Tibial nerve (tissue), 4 donors: Measurements from ENCODE around the gene IKZF1. TPM values are rescaled to one million over a fixed set of nuclear protein-coding genes. Genes with fewer than 3 reads are reported as not detected.

ENCODE experiments used
- DNase-seq, 2 donors: peaks; one replicate each; pipeline ENCODE4 v3.0.0-alpha.2; 2019; ENCODE audit warnings: low spot score in 2 of 2
- H3K27ac ChIP-seq, 4 donors: fragments of 200-600 bp; sonication (generic) in 3 of 4; one replicate each; pipeline ENCODE4 v1.5.1; 2017 to 2019; ENCODE audit warnings: mild to moderate bottlenecking in 1 of 4
- H3K27me3 ChIP-seq, 2 donors: fragments of 200-600 bp; sonication (generic) in 1 of 2; one replicate each; pipeline versions ENCODE4 v1.5.1 to v1.6.0; 2017 to 2019
- H3K36me3 ChIP-seq, 3 donors: fragments of 200-600 bp; sonication (generic); one replicate each; pipeline ENCODE4 v1.5.1; 2018 to 2019
- H3K4me1 ChIP-seq, 4 donors: fragments of 200-600 bp; sonication (generic) in 3 of 4; one replicate each; pipeline ENCODE4 v1.5.1; 2017 to 2019
- H3K4me3 ChIP-seq, 4 donors: fragments of 200-600 bp; sonication (generic) in 3 of 4; one replicate each; pipeline ENCODE4 v1.5.1; 2017 to 2019; ENCODE audit warnings: mild to moderate bottlenecking in 1 of 4, moderate library complexity in 1 of 4
- H3K9me3 ChIP-seq, 4 donors: fragments of 200-600 bp; sonication (generic) in 3 of 4; one replicate each; pipeline ENCODE4 v1.5.1; 2017 to 2019
- CTCF ChIP-seq, 5 experiments: fragments of 200-600 bp in 3 of 5; fragments of 450-650 bp in 2 of 5; sonication (generic) in 3 of 5; IDR thresholded peaks; one replicate each; pipeline ENCODE4 v1.5.1; 2016 to 2019; ENCODE audit warnings: antibody characterized with exemption in 5 of 5, mild to moderate bottlenecking in 3 of 5, moderate library complexity in 2 of 5
- EP300 ChIP-seq, 2 donors: sonication (generic); formaldehyde crosslinking; IDR thresholded peaks; one replicate each; pipeline ENCODE4 v1.6.1; 2017; ENCODE audit warnings: antibody characterized with exemption in 2 of 2, mild to moderate bottlenecking in 1 of 2
- POLR2A ChIP-seq, 2 donors: fragments of 450-650 bp; IDR thresholded peaks; one replicate each; pipeline ENCODE4 v1.6.1; 2017; ENCODE audit warnings: antibody characterized with exemption in 2 of 2, mild to moderate bottlenecking in 2 of 2, moderate library complexity in 2 of 2
- WGBS, 2 donors: methylation state at CpG; one replicate each; pipeline ENCODE4 v1.1.5; 2018; 5-methylcytosine and 5-hydroxymethylcytosine counted together
- total RNA-seq, 4 donors: library from RNA; depleted of rRNA; stranded (reverse); fragments of >200 nt; gene quantifications; one replicate each; pipeline ENCODE4 v1.1.0, GENCODE V29; 2016

The IKZF1 gene
- total RNA-seq, 4 donors from 2014 or later: 9.6 to 32.1 (median 20.7) TPM

GRCh38 chr7:50303335-50304128, 984 bp upstream of the IKZF1 start:
- H3K9me3 ChIP-seq: no peaks in the 10 kb centered on the region
- H3K36me3 ChIP-seq: no peaks in the 10 kb centered on the region
- TF ChIP-seq CTCF (IDR thresholded peaks at IDR 0.05) (no peak), POLR2A (IDR thresholded peaks at IDR 0.05) (no peak), EP300 (IDR thresholded peaks at IDR 0.05) (no peak)
- peaks cover 0 to 11% (median 0%) of the 10 kb centered on the region in 4 donors for H3K4me1 ChIP-seq
- WGBS, 2 donors: 10 to 13% methylated on average over 41 to 72 of the region's 100 CpGs
- H3K4me3 ChIP-seq: peak overlapping the region in 3 of 4 donors; percentile 12 to 54 (median 53)
- peaks cover 0 to 33% of the 10 kb centered on the region in 2 donors for H3K27me3 ChIP-seq
- DNase-seq: no peak
- H3K27ac ChIP-seq: no peak overlapping the region

- DNase-seq: no peak
- Histone ChIP-seq H3K4me3 (peak overlapping the region in 3 of 4 donors; percentile 6 to 54 (median 53)), H3K27ac (peak overlapping the region in 3 of 4 donors; percentile 35 to 80 (median 43)), H3K4me1 (peaks cover 0 to 11% (median 0%) of the 10 kb centered on the region in 4 donors), H3K27me3 (peaks cover 0 to 38% of the 10 kb centered on the region in 2 donors), H3K36me3 (no peaks in the 10 kb centered on the region), H3K9me3 (no peaks in the 10 kb centered on the region)
- WGBS, 2 donors: 17 to 22% methylated on average over 20 of the region's 20 CpGs
- no peak for TF ChIP-seq CTCF (IDR thresholded peaks at IDR 0.05)
- no peak for TF ChIP-seq POLR2A (IDR thresholded peaks at IDR 0.05)
- TF ChIP-seq EP300 (IDR thresholded peaks at IDR 0.05): no peak
Observed at GRCh38 chr7:50304911-50305582, 531 bp downstream of the IKZF1 start.

GRCh38 chr7:50305583-50306493, 1.3 kb downstream of the IKZF1 start:
- peak overlapping the region in 3 of 4 donors; percentile 6 to 54 (median 53) for H3K4me3 ChIP-seq
- no peak for DNase-seq
- TF ChIP-seq EP300 (IDR thresholded peaks at IDR 0.05): no peak
- TF ChIP-seq POLR2A (IDR thresholded peaks at IDR 0.05): no peak
- TF ChIP-seq CTCF (IDR thresholded peaks at IDR 0.05): no peak
- 61 to 65% methylated on average over 11 of the region's 11 CpGs for WGBS, 2 donors
- H3K36me3 ChIP-seq: no peaks in the 10 kb centered on the region
- no peaks in the 10 kb centered on the region for H3K9me3 ChIP-seq
- peaks cover 0 to 11% (median 0%) of the 10 kb centered on the region in 4 donors for H3K4me1 ChIP-seq
- H3K27ac ChIP-seq: peak overlapping the region in 2 of 4 donors; percentile 43 to 80
- H3K27me3 ChIP-seq: peaks cover 0 to 38% of the 10 kb centered on the region in 2 donors

GRCh38 chr7:50306494-50307367, 2.2 kb downstream of the IKZF1 start:
- Histone ChIP-seq H3K36me3 (no peaks in the 10 kb centered on the region), H3K27ac (peak overlapping the region in 1 of 4 donors; percentile 80), H3K27me3 (peaks cover 0 to 36% of the 10 kb centered on the region in 2 donors), H3K9me3 (no peaks in the 10 kb centered on the region), H3K4me3 (peak overlapping the region in 2 of 4 donors; percentile 30 to 54), H3K4me1 (peaks cover 0 to 11% (median 0%) of the 10 kb centered on the region in 4 donors)
- TF ChIP-seq EP300 (IDR thresholded peaks at IDR 0.05) (no peak), CTCF (IDR thresholded peaks at IDR 0.05) (no peak), POLR2A (IDR thresholded peaks at IDR 0.05) (no peak)
- WGBS, 2 donors: 55% methylated on average over 10 of the region's 10 CpGs
- no peak for DNase-seq
